WTC11 (cell line): ENCODE measurements around the gene FAM20C. TPM values are rescaled to one million over a fixed set of nuclear protein-coding genes. Genes with fewer than 3 reads are reported as not detected.

ENCODE experiments used
- ATAC-seq: fragments of 200-7000 bp; cut with Tn5 transposase; 2 replicates; pipeline ENCODE4 v1.10.0; 2021; ENCODE audit warnings: mild to moderate bottlenecking, moderate library complexity
- CTCF ChIA-PET: fragments of 300-600 bp; sonication (Branson Sonifier 250); formaldehyde crosslinking; loops from one replicate; lab custom pipeline; 2021; ENCODE audit warnings: antibody characterized with exemption; lab: Charles Lee
- POLR2A ChIA-PET: fragments of 350-600 bp; sonication (Branson Sonifier 250); formaldehyde crosslinking; loops from one replicate; lab custom pipeline; 2021; ENCODE audit warnings: antibody characterized with exemption; lab: Charles Lee
- DNase-seq: peaks from one replicate; pipeline ENCODE4 v3.0.0; 2021; ENCODE audit warnings: low spot score
- H3K27ac Mint-ChIP-seq: 2 replicates; pipeline ENCODE4 v1.8.0; 2021; ENCODE audit warnings: mixed read lengths
- H3K27me3 Mint-ChIP-seq: 2 replicates; pipeline ENCODE4 v1.8.0; 2021; ENCODE audit warnings: low read depth, mild to moderate bottlenecking, moderate library complexity, mixed read lengths
- H3K36me3 Mint-ChIP-seq: 2 replicates; pipeline ENCODE4 v1.8.0; 2021; ENCODE audit warnings: mixed read lengths
- H3K4me1 Mint-ChIP-seq: 2 replicates; pipeline ENCODE4 v1.8.0; 2022; ENCODE audit warnings: mixed read lengths
- H3K4me3 Mint-ChIP-seq: 2 replicates; pipeline ENCODE4 v1.8.0; 2021; ENCODE audit warnings: mild to moderate bottlenecking, moderate library complexity, mixed read lengths
- H3K9me3 Mint-ChIP-seq: 2 replicates; pipeline ENCODE4 v1.8.0; 2021; ENCODE audit warnings: mixed read lengths
- AR ChIP-seq: fragments of 250-450 bp; sonication (Bioruptor Pico); IDR thresholded peaks from 2 replicates; pipeline ENCODE4 v1.9.0; 2021; ENCODE audit warnings: mild to moderate bottlenecking
- E2F4 ChIP-seq: sonication (generic); formaldehyde crosslinking; IDR thresholded peaks from 2 replicates; pipeline ENCODE4 v1.8.1; 2022; ENCODE audit warnings: low read depth, mild to moderate bottlenecking, moderate library complexity, missing genetic modification reagents, borderline replicate concordance
- EMX1 ChIP-seq: fragments of 250-450 bp; sonication (Bioruptor Pico); IDR thresholded peaks from 2 replicates; pipeline ENCODE4 v1.8.0; 2021; ENCODE audit warnings: mild to moderate bottlenecking
- ERG ChIP-seq: fragments of 250-450 bp; sonication (Bioruptor Pico); IDR thresholded peaks from 2 replicates; pipeline ENCODE4 v1.8.0; 2021; ENCODE audit warnings: mild to moderate bottlenecking
- ETV6 ChIP-seq: sonication (generic); formaldehyde crosslinking; IDR thresholded peaks from 2 replicates; pipeline ENCODE4 v1.8.1; 2022; ENCODE audit warnings: mild to moderate bottlenecking, missing genetic modification reagents
- HMGA2 ChIP-seq: fragments of 250-450 bp; sonication (Bioruptor Pico); IDR thresholded peaks from 2 replicates; pipeline ENCODE4 v1.4.0; 2021; ENCODE audit warnings: mild to moderate bottlenecking, moderate library complexity
- OVOL2 ChIP-seq: fragments of 250-450 bp; sonication (Bioruptor Pico); IDR thresholded peaks from 2 replicates; pipeline ENCODE4 v1.9.0; 2021; ENCODE audit warnings: mild to moderate bottlenecking, borderline replicate concordance
- TP53 ChIP-seq: sonication (generic); formaldehyde crosslinking; IDR thresholded peaks from 2 replicates; pipeline ENCODE4 v1.8.1; 2023; ENCODE audit warnings: mild to moderate bottlenecking, missing genetic modification reagents
- ZBTB21 ChIP-seq: sonication (generic); formaldehyde crosslinking; IDR thresholded peaks from 2 replicates; pipeline ENCODE4 v1.8.1; 2023; ENCODE audit warnings: mild to moderate bottlenecking, missing genetic modification reagents, borderline replicate concordance
- ZNF317 ChIP-seq: sonication (generic); formaldehyde crosslinking; IDR thresholded peaks from 2 replicates; pipeline ENCODE4 v1.8.1; 2023; ENCODE audit warnings: low read depth, mild to moderate bottlenecking, moderate library complexity, missing genetic modification reagents, borderline replicate concordance
- total RNA-seq: library from RNA; stranded (reverse); gene quantifications from 3 replicates; pipeline ENCODE4 v1.2.3, GENCODE V29; 2021
- TF ChIP-seq, protein P1 (sequence below): sonication (generic); formaldehyde crosslinking; IDR thresholded peaks from 2 replicates; pipeline ENCODE4 v1.8.1; 2023; ENCODE audit warnings: mild to moderate bottlenecking, missing genetic modification reagents
- TF ChIP-seq, protein P2 (sequence below): sonication (generic); formaldehyde crosslinking; conservative IDR thresholded peaks from 2 replicates; pipeline ENCODE4 v1.8.1; 2022; ENCODE audit warnings: mild to moderate bottlenecking, missing genetic modification reagents
- TF ChIP-seq, protein P3 (sequence below): fragments of 250-450 bp; sonication (Bioruptor Pico); IDR thresholded peaks from 2 replicates; pipeline ENCODE4 v1.9.0; 2021; ENCODE audit warnings: moderate library complexity, mild to moderate bottlenecking, inconsistent platforms, borderline replicate concordance
- TF ChIP-seq, protein P4 (sequence below): sonication (generic); formaldehyde crosslinking; IDR thresholded peaks from 2 replicates; pipeline ENCODE4 v1.8.1; 2022; ENCODE audit warnings: mild to moderate bottlenecking, moderate library complexity, missing genetic modification reagents
- TF ChIP-seq, protein P5 (sequence below): fragments of 250-450 bp; sonication (Bioruptor Pico); IDR thresholded peaks from 2 replicates; pipeline ENCODE4 v2.1.2; 2022; ENCODE audit warnings: mild to moderate bottlenecking, moderate library complexity

The FAM20C gene
- total RNA-seq, 1 experiment from 2014 or later = 64.9 TPM

DNA sequence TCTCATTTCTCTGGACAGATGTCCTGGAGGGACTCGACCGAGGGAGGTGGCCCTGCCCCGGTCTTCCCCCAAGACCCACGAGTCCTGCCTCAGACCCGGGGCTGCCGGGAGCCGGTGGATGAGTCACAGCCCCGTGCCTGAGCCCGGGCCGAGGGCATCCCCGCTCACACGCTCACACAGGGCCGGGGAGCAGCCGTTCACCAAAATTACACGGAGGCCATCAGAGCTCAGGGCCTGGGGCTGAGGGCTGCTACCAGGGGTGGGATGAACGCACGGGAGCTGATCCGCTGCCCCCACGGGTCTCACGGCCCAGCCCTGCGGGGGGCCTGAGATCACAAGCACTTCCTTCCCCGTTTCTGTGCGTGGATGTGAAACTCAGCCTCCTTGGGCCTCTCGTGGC lies 17.5 kb downstream of the FAM20C start:
- no peaks in the 10 kb centered on the region for H3K27me3 Mint-ChIP-seq
- TF ChIP-seq ETV6 (CRISPR knock-in tag) = no peak
- no peak for TF ChIP-seq OVOL2 (CRISPR knock-in tag)
- no peak for TF ChIP-seq ERG (CRISPR knock-in tag)
- H3K4me1 Mint-ChIP-seq = peaks cover 5% of the 10 kb centered on the region
- H3K9me3 Mint-ChIP-seq = no peaks in the 10 kb centered on the region
- ATAC-seq = no peak
- no peak for DNase-seq
- ChIA-PET POLR2A (no interaction called here), CTCF (interaction anchor here (1.8 kb wide), 1 partner anchor 9 kb away, joined by 8 read pairs; no protein-coding TSS in a partner anchor)
- no peak overlapping the region for H3K4me3 Mint-ChIP-seq
- peaks cover 34% of the 10 kb centered on the region for H3K36me3 Mint-ChIP-seq
- H3K27ac Mint-ChIP-seq = no peak overlapping the region

DNA sequence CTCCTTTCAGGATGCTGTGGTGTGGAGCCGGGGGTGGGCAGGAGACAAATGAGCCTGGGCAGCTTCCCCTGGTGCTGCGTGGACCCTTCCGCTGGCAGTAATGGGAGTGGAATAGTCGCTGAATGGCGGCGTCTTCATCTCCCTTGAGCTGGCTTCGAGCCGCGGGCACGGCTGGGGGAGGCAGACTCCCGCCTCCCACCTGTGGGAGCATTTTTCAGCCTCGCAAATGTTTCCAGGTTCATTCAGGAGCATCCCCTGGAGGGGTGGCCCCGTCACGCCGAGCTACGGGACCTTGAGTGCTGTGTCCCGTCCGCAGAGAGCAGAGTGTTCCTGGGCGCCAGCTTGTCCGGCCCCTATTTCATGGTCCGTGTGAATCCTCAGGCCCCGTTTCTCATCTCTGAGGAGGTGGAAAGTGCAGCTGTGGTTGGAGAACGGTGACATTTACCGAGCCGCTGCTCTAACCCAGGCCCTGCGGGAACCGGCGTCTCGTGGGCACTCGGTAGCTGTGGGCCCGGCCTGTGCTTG lies 18.1 kb downstream of the FAM20C start:
- CTCF ChIA-PET = interaction anchor here (1.8 kb wide), 1 partner anchor 10 kb away, joined by 8 read pairs; no protein-coding TSS in a partner anchor
- Mint-ChIP-seq H3K9me3 (no peaks in the 10 kb centered on the region), H3K4me3 (no peak overlapping the region), H3K36me3 (peaks cover 29% of the 10 kb centered on the region), H3K27me3 (no peaks in the 10 kb centered on the region), H3K4me1 (peaks cover 6% of the 10 kb centered on the region), H3K27ac (no peak overlapping the region)
- no peak for ATAC-seq
- TF ChIP-seq, protein P1, sequence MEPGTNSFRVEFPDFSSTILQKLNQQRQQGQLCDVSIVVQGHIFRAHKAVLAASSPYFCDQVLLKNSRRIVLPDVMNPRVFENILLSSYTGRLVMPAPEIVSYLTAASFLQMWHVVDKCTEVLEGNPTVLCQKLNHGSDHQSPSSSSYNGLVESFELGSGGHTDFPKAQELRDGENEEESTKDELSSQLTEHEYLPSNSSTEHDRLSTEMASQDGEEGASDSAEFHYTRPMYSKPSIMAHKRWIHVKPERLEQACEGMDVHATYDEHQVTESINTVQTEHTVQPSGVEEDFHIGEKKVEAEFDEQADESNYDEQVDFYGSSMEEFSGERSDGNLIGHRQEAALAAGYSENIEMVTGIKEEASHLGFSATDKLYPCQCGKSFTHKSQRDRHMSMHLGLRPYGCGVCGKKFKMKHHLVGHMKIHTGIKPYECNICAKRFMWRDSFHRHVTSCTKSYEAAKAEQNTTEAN (CRISPR knock-in tag) = no peak
- TF ChIP-seq HMGA2 (CRISPR knock-in tag) (no peak), ETV6 (CRISPR knock-in tag) (no peak), ZBTB21 (CRISPR knock-in tag) (no peak), EMX1 (CRISPR knock-in tag) (no peak), AR (no peak), E2F4 (CRISPR knock-in tag) (no peak), TP53 (CRISPR knock-in tag) (no peak), ZNF317 (CRISPR knock-in tag) (no peak)
- TF ChIP-seq, protein P2, sequence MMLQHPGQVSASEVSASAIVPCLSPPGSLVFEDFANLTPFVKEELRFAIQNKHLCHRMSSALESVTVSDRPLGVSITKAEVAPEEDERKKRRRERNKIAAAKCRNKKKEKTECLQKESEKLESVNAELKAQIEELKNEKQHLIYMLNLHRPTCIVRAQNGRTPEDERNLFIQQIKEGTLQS = no peak
- TF ChIP-seq, protein P3, sequence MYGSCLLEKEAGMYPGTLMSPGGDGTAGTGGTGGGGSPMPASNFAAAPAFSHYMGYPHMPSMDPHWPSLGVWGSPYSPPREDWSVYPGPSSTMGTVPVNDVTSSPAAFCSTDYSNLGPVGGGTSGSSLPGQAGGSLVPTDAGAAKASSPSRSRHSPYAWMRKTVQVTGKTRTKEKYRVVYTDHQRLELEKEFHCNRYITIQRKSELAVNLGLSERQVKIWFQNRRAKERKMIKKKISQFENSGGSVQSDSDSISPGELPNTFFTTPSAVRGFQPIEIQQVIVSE (CRISPR knock-in tag) = no peak
- TF ChIP-seq, protein P4, sequence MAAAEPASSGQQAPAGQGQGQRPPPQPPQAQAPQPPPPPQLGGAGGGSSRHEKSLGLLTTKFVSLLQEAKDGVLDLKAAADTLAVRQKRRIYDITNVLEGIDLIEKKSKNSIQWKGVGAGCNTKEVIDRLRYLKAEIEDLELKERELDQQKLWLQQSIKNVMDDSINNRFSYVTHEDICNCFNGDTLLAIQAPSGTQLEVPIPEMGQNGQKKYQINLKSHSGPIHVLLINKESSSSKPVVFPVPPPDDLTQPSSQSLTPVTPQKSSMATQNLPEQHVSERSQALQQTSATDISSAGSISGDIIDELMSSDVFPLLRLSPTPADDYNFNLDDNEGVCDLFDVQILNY (CRISPR knock-in tag) = no peak
- TF ChIP-seq, protein P5, sequence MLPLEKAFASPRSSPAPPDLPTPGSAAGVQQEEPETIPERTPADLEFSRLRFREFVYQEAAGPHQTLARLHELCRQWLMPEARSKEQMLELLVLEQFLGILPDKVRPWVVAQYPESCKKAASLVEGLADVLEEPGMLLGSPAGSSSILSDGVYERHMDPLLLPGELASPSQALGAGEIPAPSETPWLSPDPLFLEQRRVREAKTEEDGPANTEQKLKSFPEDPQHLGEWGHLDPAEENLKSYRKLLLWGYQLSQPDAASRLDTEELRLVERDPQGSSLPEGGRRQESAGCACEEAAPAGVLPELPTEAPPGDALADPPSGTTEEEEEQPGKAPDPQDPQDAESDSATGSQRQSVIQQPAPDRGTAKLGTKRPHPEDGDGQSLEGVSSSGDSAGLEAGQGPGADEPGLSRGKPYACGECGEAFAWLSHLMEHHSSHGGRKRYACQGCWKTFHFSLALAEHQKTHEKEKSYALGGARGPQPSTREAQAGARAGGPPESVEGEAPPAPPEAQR (CRISPR knock-in tag) = no peak
- no peak for DNase-seq
- POLR2A ChIA-PET = no interaction called here
